B cell (primary cell): ENCODE data around the gene PMAIP1. TPM values are rescaled to one million over a fixed set of nuclear protein-coding genes. Genes with fewer than 3 reads are reported as not detected.

ENCODE experiments used
- ATAC-seq: fragments of 200-7000 bp; cut with Tn5 transposase; one replicate; pipeline ENCODE4 v1.10.0; 2021; ENCODE audit warnings: low read depth, mild to moderate bottlenecking, moderate number of reproducible peaks, moderate library complexity
- CTCF ChIA-PET: fragments of 350-600 bp; sonication (Branson Sonifier 250); formaldehyde crosslinking; loops from one replicate; lab custom pipeline; 2021; ENCODE audit warnings: antibody characterized with exemption, inconsistent platforms; lab: Charles Lee
- POLR2A ChIA-PET: fragments of 350-600 bp; sonication (Branson Sonifier 250); formaldehyde crosslinking; loops from one replicate; lab custom pipeline; 2021; ENCODE audit warnings: antibody characterized with exemption; lab: Charles Lee
- DNase-seq: peaks from one replicate; pipeline ENCODE4 v3.0.0; 2013
- H2AFZ ChIP-seq: 2 replicates; pipeline ENCODE4 v1.6.1; 2012; ENCODE audit warnings: mild to moderate bottlenecking, low read depth, low read length; ENCODE audit not compliant: insufficient read depth, poor library complexity, severe bottlenecking
- H3K27ac ChIP-seq, 2 donors: 1 replicate in 1 of 2; 2 replicates in 1 of 2; pipeline ENCODE4 v1.5.1; 2012 to 2013; ENCODE audit warnings: low read length in 2 of 2, mild to moderate bottlenecking in 2 of 2, moderate library complexity in 1 of 2
- H3K27me3 ChIP-seq, 4 experiments: fragments of 200-600 bp in 1 of 4; sonication (generic) in 1 of 4; replicated peaks in 1 of 4; 1 replicate in 2 of 4; 2 replicates in 2 of 4; pipeline versions ENCODE4 v1.6.1 to v1.7.0; 2013 to 2016; ENCODE audit warnings: low read length in 3 of 4, mild to moderate bottlenecking in 2 of 4, mixed read lengths in 1 of 4, moderate library complexity in 1 of 4; ENCODE audit not compliant: insufficient read depth in 4 of 4, control insufficient read depth in 3 of 4; ENCODE audit errors: control extremely low read depth in 1 of 4
- H3K36me3 ChIP-seq, 2 experiments: replicated peaks in 1 of 2; 1 replicate in 1 of 2; 2 replicates in 1 of 2; pipeline versions ENCODE4 v1.6.1 to v1.7.1; 2013; ENCODE audit warnings: low read length in 1 of 2; ENCODE audit not compliant: insufficient read depth in 2 of 2, control insufficient read depth in 1 of 2; ENCODE audit errors: control extremely low read depth in 1 of 2, extremely low read depth in 1 of 2
- H3K4me1 ChIP-seq, 2 donors: fragments of 200-600 bp in 1 of 2; sonication (generic) in 1 of 2; 1 replicate in 1 of 2; 2 replicates in 1 of 2; pipeline versions ENCODE4 v1.5.1 to v1.6.1; 2013 to 2017; ENCODE audit warnings: low read length in 2 of 2; ENCODE audit not compliant: control insufficient read depth in 2 of 2, insufficient read depth in 2 of 2
- H3K4me2 ChIP-seq: replicated peaks from 2 replicates; pipeline ENCODE3; 2012; ENCODE audit warnings: mild to moderate bottlenecking, low read depth, low read length; ENCODE audit not compliant: poor library complexity, severe bottlenecking
- H3K4me3 ChIP-seq, 5 experiments: fragments of 200-600 bp in 1 of 5; sonication (generic) in 1 of 5; 1 replicate in 3 of 5; 2 replicates in 2 of 5; pipeline versions ENCODE4 v1.5.1 to v1.7.0; 2011 to 2016; ENCODE audit warnings: low read length in 4 of 5, mild to moderate bottlenecking in 4 of 5, low read depth in 2 of 5, control low read depth in 1 of 5, moderate library complexity in 1 of 5; ENCODE audit not compliant: insufficient read depth in 1 of 5; ENCODE audit errors: control extremely low read depth in 1 of 5, extremely low read depth in 1 of 5
- H3K79me2 ChIP-seq: fragments of 200-600 bp; sonication (generic); one replicate; pipeline ENCODE4 v1.6.0; 2016; ENCODE audit warnings: low read length; ENCODE audit not compliant: control insufficient read depth, insufficient read depth
- H3K9ac ChIP-seq: fragments of 200-600 bp; sonication (generic); 2 replicates; pipeline ENCODE4 v1.6.1; 2017; ENCODE audit warnings: mild to moderate bottlenecking, low read length, moderate library complexity
- H3K9me3 ChIP-seq, 3 donors: one replicate each; pipeline versions ENCODE4 v1.6.1 to v1.7.1; 2013; ENCODE audit warnings: low read length in 2 of 3; ENCODE audit not compliant: control insufficient read depth in 2 of 3, insufficient read depth in 1 of 3; ENCODE audit errors: control extremely low read depth in 1 of 3
- H4K20me1 ChIP-seq: 2 replicates; pipeline ENCODE4 v1.6.0; 2012; ENCODE audit warnings: mild to moderate bottlenecking, low read length; ENCODE audit not compliant: insufficient read depth, control insufficient read depth, poor library complexity, severe bottlenecking
- H3K27ac Mint-ChIP-seq: one replicate; pipeline ENCODE4 v1.8.0; 2021; ENCODE audit warnings: mixed read lengths
- H3K27me3 Mint-ChIP-seq: one replicate; pipeline ENCODE4 v1.8.0; 2021; ENCODE audit warnings: mixed read lengths
- H3K4me1 Mint-ChIP-seq: one replicate; pipeline ENCODE4 v1.8.0; 2021; ENCODE audit warnings: mixed read lengths
- H3K4me3 Mint-ChIP-seq: one replicate; pipeline ENCODE4 v1.8.0; 2021; ENCODE audit warnings: mixed read lengths
- H3K9me3 Mint-ChIP-seq: one replicate; pipeline ENCODE4 v1.8.0; 2022; ENCODE audit warnings: mixed read lengths; ENCODE audit not compliant: insufficient read depth
- EZH2 ChIP-seq: IDR thresholded peaks from 2 replicates; pipeline ENCODE4 v1.6.1; 2012; ENCODE audit warnings: borderline replicate concordance, low read depth, mild to moderate bottlenecking, moderate library complexity, low read length; ENCODE audit not compliant: insufficient read depth, poor library complexity, severe bottlenecking
- WGBS: methylation state at CpG from one replicate; pipeline ENCODE4 v1.1.5; 2013; ENCODE audit warnings: missing lambda C conversion rate; ENCODE audit not compliant: insufficient coverage; 5-methylcytosine and 5-hydroxymethylcytosine counted together
- intact Hi-C: fragments of 100-400 bp; cut with micrococcal nuclease; formaldehyde crosslinking; loops from one replicate; pipeline ENCODE4 v1.10.0; 2022
- polyA plus RNA-seq: library from polyadenylated mRNA; depleted of rRNA; stranded (reverse); fragments of >200 nt; gene quantifications from 2 replicates; pipeline ENCODE4 v1.2.3, GENCODE V29; 2012
- total RNA-seq, 2 donors: library from RNA; stranded (reverse); fragments of 120-200 nt in 1 of 2; gene quantifications; 1 replicate in 1 of 2; 2 replicates in 1 of 2; pipeline versions ENCODE4 v1.2.3 to v1.2.4, GENCODE V29; 2013 to 2022
- TF ChIP-seq, protein P1 (sequence below): fragments of 200-600 bp; IDR thresholded peaks from one replicate; pipeline ENCODE4 v1.8.0; 2022; ENCODE audit warnings: antibody characterized with exemption, mild to moderate bottlenecking

Gene PMAIP1
- total and polyA plus RNA-seq, 2 donors (not counting 1 experiment from before 2014, with no cell fraction given) = 67.2 to 89.3 TPM

DNA sequence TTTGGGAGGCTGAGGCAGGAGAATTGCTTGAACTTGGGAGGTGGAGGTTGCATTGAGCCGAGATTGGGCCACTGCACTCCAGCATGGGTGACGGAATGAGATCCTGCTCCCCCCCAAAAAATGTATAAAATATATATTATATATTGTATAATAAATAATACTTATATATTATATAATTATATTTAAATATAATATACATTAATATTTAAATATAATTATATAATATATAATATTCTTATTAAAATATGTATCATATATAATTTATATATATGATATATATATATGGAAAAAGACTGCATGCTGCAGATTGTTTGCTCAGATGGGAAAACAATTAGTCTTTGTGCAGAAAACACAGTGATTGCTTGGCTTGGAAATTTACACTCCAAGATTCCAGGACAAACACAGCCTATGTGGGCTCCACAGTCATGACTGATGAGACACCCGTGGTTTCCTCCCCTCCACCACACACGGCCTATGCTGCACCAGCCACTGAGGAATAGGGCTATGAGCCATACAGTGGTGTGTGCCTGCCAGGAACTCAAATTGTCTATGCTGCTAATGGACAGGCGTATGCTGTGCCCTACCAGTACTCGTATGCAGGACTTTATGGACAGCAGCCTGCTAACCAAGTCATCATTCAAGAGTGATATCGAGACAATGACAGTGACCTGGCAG is 30.0 kb downstream of the PMAIP1 start:
- Histone ChIP-seq H3K4me3 (no peak overlapping the region), H3K9me3 (no peaks in the 10 kb centered on the region), H3K36me3 (no peaks in the 10 kb centered on the region), H4K20me1 (no peaks in the 10 kb centered on the region), H3K4me1 (peaks cover 6% of the 10 kb centered on the region in 2 donors), H2AFZ (no peak overlapping the region), H3K79me2 (no peaks in the 10 kb centered on the region), H3K27me3 (no peaks in the 10 kb centered on the region), H3K9ac (no peak overlapping the region), H3K4me2 (no peak overlapping the region), H3K27ac (no peak overlapping the region)
- Mint-ChIP-seq H3K27ac (no peak overlapping the region), H3K4me1 (peaks cover 12% of the 10 kb centered on the region), H3K4me3 (no peak overlapping the region), H3K9me3 (no peaks in the 10 kb centered on the region), H3K27me3 (no peaks in the 10 kb centered on the region)
- 84% methylated on average over 5 of the region's 7 CpGs for WGBS
- ChIA-PET CTCF (no interaction called here), POLR2A (no interaction called here)
- DNase-seq = no peak
- intact Hi-C loops = no loop called here
- TF ChIP-seq, protein P1, sequence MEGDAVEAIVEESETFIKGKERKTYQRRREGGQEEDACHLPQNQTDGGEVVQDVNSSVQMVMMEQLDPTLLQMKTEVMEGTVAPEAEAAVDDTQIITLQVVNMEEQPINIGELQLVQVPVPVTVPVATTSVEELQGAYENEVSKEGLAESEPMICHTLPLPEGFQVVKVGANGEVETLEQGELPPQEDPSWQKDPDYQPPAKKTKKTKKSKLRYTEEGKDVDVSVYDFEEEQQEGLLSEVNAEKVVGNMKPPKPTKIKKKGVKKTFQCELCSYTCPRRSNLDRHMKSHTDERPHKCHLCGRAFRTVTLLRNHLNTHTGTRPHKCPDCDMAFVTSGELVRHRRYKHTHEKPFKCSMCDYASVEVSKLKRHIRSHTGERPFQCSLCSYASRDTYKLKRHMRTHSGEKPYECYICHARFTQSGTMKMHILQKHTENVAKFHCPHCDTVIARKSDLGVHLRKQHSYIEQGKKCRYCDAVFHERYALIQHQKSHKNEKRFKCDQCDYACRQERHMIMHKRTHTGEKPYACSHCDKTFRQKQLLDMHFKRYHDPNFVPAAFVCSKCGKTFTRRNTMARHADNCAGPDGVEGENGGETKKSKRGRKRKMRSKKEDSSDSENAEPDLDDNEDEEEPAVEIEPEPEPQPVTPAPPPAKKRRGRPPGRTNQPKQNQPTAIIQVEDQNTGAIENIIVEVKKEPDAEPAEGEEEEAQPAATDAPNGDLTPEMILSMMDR = no peak
- TF ChIP-seq EZH2 = no peak
- no peak for ATAC-seq

DNA sequence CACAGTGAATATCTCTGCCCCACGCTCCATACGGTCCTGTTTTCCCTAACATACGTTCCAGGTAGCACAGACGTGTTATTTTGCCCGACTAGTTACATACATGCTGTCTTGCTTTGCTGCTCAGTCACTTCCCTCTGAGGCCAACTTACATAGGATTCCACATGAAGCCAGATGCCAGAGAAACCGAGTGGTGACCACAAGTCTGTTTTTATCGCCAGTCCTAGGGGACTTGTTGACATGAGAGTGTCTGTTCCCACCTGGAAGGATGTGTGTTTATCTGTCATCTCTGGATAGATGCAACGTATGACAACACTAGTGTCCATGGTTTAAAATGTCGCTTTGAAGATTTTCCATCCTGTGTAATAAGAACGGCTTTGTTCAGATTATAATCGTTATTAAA is 32.6 kb downstream of the PMAIP1 start:
- Histone ChIP-seq H3K9me3 (no peaks in the 10 kb centered on the region), H3K4me3 (no peak overlapping the region), H3K27ac (no peak overlapping the region), H3K36me3 (no peaks in the 10 kb centered on the region), H4K20me1 (no peaks in the 10 kb centered on the region), H3K9ac (no peak overlapping the region), H3K4me1 (peaks cover 3 to 4% of the 10 kb centered on the region in 2 donors), H3K79me2 (no peaks in the 10 kb centered on the region), H3K27me3 (no peaks in the 10 kb centered on the region), H3K4me2 (no peak overlapping the region), H2AFZ (no peak overlapping the region)
- ChIA-PET CTCF (no interaction called here), POLR2A (interaction anchor here (0.7 kb wide), 1 partner anchor 912 kb away, joined by 4 read pairs; no protein-coding TSS in a partner anchor)
- no peaks in the 10 kb centered on the region for H3K9me3 Mint-ChIP-seq
- H3K4me1 Mint-ChIP-seq = peaks cover 6% of the 10 kb centered on the region
- no peak for ATAC-seq
- no peaks in the 10 kb centered on the region for H3K27me3 Mint-ChIP-seq
- 92% methylated on average over 9 of the region's 11 CpGs for WGBS
- H3K4me3 Mint-ChIP-seq = no peak overlapping the region
- TF ChIP-seq EZH2 = no peak
- TF ChIP-seq, protein P1 = no peak
- no peak overlapping the region for H3K27ac Mint-ChIP-seq
- intact Hi-C loops = no loop called here
- DNase-seq = no peak
